GM19438 (cell line): ENCODE data around the gene MR1.
A peak's percentile ranks its signal among the peaks of the same experiment; 100 is the strongest.

ENCODE experiments used
- ATAC-seq: cut with Tn5 transposase; IDR thresholded peaks from one replicate; pipeline ENCODE4 v1.9.1; 2021; ENCODE audit warnings: low read depth; ENCODE audit not compliant: unreplicated experiment

Gene MR1

DNA sequence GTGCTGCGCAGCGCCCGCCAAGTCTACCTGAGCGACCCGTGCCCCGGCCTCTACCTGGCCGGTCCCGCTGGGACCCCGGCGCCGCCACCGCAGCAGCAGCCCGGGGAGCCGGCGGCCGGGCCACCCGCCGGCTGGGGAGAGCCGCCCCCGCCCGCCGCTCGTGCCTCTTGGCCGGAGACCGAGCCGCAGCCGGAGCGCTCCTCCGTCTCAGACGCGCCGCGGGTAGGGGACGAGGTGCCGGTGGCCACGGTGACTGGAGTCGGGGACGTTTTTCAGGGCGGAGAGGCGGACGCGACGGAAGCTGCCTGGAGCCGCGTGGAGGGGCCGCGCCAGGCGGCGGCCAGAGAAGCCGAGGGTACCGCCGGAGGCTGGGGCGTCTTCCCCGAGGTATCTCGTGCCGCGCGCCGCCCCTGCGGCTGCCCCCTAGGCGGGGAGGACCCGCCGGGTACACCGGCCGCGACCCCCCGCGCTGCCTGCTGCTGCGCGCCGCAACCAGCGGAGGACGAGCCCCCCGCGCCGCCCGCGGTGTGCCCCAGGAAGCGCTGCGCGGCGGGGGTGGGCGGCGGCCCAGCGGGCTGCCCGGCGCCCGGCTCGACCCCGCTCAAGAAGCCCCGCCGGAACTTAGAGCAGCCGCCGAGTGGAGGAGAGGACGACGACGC, 55.4 kb downstream of the MR1 start:
- peak; percentile 2 for ATAC-seq

DNA sequence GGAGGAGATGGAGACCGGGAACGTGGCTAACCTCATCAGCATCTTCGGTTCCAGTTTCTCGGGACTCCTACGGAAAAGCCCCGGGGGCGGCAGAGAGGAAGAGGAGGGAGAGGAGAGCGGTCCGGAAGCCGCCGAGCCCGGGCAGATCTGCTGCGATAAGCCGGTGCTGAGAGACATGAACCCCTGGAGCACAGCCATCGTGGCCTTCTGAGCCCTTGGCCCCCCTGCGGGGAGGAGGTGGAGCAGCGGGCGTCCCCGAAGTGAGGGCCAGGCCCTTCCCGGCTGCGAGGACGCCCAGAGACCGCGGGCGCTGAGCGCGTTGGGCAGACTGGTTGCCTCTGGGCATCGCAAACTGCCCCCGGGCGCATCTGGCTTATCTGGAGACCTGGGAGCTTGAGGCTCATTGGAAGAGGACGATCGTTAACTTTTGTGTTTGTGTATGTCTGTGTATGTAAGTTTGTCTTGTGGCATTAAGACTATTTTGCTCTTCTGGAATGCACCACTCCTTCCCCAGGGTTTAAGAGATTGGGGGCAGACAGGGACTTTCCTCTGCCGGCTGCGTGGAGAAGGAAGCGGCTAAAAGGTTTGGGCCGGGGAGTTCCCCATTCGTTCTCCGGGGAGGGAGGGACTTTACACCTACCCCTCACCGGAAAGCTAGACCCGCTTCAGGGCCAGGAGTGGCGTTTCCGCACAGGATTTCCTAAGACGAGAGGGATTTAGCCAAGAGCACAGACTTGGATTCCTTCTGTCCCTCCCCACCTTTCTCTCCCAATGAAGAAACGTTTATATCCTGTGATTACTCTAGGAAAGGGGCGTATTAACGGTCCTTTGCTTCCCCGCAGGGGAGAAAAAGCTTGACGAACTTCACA, 56.1 kb downstream of the MR1 start:
- peak; percentile 36 for ATAC-seq

DNA sequence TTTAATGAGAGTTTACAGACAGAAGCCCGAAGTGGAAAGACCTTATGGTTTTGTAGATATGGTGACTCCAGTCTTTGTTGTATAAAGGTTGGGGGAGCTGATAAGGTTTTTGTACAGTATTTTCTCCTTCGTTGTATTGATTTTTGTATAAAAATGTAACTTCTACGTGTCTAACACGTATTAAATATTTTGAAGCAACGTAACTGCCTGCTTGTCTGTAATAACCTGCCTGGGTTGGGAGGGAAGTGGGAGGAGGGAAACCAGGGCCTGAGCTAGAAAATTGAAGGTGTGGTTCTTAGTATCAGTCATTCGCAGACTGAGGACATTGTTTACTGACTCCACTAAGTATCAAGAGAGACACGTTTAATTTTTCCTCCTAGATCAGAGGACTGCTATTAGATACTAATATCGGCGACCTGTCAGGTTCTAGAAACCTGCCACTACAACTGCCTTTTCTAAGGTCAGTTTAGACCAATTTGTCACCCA, 56.9 kb downstream of the MR1 start:
- ATAC-seq, result no peak

DNA sequence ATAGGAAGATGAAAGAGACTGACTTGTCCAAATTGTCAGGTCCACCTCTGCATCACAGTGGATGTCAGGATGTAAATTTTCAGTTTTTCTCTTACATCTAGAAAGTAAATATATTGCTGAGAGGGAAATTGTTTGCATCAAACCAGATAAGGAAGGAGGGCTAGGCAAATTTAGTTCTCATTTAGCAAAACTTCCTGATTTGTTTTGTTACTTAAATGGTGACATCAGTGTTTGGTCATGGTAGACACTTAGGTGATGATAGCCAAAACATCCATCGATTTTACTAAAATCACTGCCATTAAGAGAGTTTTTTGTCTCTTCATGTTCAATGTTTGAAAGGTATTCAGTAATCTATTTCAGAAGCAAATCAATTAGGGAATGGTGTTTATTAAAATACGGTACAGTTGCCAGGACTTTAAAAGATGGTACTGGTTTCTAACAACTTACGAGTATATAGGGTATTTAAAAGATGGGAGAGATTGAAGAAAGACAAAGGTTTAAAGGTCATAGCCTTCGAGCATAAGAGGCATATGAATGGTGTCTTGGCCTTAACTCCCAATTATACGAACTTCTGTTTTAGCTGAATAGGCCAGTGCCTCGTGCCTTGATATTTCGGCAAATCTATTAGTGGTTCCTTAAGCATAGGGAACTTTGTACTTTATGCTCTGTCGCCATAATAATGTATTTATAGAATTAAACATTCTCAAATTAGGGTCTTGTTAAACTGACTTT, 57.7 kb downstream of the MR1 start:
- ATAC-seq, result no peak

DNA sequence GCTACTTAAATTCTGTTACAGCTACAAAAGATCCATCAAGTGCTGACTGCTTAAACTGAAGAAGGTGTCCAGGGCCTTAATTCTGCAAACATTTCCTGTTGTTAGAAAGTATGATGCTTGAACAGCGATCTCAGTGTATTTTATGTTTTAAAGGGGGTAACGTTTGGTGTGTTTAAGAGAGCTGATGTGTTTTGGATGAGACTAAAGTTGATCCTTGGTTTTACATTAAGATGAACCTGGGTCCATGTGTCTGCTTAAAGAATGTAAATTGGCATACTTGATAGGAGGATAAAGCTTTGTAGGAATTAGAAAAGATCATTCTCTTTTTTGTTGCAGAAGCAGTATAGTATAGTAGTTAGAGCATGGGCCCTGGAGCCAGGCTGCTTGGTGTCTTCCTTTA, 58.3 kb downstream of the MR1 start:
- no peak for ATAC-seq

DNA sequence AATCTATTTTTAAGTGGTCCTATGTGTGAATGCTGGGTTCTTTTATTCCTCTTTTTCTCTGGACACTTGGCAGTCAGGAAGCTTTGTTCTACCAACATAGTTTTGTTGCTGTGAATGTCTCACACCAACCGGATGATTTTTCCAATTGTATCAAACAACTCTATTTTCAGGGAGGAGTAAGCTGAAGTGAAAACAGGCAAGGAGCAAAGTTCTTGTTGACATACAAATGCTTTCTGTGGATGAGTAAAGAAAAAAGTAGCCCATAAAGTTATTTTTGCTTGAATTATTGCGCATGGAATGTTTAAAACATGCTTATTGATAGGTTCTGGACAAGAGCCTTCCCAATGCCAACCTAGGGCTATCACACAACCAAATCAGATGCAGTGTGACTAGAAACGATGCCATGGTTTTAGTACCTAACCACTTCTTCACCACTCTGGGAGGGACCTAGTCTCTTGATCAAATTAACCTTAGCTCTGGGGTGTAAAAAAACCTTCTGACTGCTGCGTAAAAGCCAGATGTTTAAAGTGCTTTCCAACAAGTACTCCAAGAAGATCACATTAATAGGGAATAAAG, 59.2 kb downstream of the MR1 start:
- ATAC-seq, result no peak

DNA sequence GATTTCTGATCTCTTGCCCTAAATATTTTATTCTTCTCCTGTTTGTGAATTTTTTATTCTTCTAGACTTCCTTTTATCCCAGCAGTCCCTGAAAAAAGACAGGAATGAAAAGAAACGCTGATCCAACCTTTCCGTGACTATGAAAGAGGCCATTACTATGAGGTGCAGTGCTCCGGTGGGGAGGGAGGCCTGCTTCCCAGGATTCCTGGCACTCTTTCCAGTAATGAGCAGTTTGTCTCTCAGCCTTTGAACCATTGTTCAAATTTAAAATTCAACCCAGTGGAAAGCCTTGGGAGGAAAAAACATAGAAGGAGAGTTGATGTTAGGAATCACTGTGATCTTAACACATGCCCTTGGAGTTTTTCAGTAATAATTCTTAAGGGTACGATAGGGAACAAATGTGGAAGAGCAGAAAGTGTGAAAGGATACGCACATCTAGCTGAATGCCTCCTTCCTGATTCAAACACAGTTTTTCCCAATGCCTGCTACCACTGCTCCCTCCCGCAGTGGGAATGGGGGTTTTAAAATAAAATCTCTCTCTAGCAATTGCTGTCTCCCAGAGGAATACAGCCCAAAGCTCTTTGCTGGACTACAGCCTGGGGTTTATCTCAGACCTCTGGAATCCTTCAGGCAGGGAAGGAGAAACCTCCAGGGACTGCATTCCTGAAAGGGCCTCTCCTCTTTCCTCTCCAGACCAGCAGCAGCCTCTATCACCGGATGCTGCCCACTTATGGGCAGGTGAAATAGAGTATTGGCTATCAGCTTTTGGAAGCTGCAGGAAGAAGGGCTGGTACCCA, 60.8 kb downstream of the MR1 start:
- no peak for ATAC-seq

DNA sequence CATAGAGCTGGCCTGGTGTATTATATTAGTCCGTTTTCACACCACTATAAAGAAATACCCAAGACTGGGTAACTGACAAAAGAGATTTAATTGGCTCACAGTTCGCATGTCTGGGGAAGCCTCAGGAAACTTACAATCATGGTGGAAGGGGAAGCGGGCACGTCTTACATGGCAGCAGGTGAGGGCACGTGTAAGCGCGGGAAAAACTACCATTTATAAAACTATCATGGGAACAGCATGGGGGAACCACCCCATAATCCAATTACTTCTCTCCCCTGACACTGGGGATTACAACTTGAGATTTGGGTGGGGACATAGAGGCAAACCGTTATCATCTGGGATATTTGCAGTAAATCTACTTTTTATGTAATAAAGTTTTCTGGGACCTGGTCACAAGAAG, 61.5 kb downstream of the MR1 start:
- ATAC-seq, result no peak

DNA sequence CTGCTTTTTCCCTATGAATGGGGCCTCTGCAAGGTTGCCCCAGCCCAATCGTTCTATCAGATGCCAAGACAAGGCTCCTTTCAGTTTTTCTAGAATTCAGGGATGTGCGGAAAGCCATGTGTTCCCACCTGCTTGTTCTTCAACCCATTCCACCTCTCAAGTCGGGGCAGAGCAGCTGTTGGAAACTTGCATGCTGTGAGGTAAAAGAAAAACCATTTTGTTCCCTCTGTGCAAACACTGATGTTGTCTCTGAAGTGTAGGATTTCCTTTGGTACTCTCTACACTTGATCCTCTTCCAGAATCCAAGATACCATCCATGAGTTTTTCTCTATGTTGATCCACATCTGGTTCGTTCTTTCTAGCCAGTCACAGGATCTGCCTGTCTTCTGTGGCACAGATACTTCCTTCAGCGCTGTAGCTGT, 62.0 kb downstream of the MR1 start:
- ATAC-seq, result no peak

DNA sequence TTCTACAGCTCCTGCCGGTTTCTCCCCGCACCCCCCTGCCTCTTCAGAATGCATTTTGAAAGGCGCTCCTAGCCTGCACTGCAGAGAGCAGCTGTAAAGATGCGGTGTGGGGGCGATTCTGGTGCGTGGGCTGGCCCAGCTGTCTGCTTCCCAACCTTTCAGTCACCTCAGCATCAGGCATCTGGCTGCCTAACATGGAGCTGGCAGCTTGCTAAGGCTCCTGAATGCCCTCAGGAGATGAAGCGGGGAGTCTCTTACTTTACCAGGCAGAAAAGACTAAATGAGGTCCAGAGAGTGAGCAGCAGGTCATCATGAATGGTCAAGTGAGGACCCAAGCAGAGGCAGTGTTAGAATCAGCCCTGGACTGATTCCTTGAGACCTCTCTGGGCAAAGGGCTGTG, 63.5 kb downstream of the MR1 start:
- ATAC-seq, result no peak

DNA sequence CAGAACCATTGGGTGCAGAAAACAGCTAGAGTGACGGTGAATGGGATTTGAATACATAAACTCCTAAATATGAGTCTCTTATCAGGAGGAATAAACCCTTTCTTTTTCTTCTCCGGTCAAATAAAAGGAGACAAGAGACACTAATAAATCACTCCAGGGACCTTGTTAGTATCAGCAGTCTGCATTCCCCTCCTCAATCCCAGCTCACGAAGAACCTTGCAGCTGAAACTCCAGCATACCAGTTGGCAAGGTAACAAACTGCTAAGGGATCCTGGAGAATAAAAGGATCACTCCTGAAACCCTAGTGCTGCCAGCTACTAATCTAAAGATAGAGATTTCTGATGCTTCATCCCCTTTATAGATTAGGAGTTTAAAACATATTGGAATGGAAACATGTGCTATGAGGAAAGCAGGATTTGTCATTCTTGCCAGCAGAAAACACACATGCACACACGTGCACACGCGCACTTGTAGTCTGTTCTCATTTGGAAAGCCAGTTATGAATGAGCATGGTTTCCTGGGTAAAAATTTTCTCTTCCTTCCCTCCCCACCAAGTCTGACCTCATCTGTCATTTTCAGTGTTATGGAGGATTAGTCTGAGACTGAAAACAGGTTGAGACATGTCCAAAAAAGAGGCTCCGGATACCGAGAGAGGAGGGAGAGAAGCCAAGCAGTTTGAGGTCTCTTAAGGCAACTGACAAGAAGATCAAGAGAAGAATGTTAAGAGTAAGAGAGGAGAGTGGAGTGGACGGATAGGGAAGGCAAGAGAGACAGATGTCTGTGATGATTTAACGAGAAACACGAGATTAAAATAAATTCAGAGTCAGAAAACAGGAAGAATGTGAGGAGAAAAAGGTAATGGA, 65.6 kb downstream of the MR1 start:
- peak; percentile 69 for ATAC-seq

DNA sequence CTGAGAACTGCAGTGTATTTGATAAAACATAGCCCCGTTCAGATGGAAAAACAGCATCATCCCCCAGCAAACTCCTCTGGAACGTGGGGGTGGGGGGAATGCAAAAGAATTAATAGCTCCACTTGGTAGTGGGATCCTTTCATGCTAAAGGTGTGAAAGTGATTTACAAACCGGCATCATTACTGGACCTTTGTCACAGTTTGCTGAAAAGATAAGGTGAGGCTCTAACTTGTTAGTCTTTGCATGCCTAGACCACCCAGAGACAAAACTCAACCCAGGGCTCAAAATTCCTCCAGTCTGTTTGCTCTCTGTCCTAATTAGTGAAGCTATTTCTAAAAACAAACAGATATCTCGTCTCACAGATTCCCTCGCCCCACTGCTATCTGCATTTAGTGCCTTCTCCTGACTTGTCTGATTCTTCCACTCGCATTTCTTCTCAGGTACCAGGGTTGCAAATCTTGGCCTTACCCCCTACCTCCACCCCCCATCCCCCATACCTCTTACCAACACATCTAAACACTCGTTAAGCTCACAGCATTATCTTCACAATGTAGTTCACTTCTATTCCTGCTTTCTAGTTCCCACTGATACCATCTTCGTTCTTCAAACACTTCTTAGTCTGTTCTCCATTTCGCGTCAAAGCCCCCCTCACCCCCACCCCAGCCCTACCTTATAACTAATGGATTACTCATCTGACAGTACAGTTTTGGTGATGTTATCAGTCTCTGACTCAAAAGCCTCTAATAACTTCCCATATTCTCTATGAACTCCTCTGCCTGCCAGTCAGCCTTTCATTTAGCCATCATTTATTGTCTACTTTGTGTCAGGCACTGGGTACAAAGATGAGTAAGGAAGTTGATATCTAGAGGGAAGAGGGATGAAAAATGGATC, 66.5 kb downstream of the MR1 start:
- no peak for ATAC-seq

DNA sequence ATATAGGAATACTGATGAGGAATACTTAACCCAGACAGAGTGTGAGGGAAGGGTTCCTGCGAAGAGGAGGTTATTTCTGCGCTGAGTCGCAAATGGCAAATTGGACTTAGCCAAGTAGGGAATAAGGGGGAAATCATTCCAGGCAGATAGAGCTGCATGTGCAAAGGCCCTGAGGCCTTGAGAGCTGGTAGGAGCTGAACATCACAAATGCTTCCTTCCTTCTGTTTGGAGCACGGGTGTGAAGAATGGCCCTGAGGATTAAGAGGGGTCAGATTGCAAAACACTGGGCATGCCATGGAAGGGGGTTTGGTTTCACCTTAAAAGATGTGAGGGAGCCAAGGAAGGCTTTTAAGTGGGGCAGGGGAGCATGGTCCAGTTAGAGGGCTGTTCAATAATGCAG, 67.2 kb downstream of the MR1 start:
- no peak for ATAC-seq

DNA sequence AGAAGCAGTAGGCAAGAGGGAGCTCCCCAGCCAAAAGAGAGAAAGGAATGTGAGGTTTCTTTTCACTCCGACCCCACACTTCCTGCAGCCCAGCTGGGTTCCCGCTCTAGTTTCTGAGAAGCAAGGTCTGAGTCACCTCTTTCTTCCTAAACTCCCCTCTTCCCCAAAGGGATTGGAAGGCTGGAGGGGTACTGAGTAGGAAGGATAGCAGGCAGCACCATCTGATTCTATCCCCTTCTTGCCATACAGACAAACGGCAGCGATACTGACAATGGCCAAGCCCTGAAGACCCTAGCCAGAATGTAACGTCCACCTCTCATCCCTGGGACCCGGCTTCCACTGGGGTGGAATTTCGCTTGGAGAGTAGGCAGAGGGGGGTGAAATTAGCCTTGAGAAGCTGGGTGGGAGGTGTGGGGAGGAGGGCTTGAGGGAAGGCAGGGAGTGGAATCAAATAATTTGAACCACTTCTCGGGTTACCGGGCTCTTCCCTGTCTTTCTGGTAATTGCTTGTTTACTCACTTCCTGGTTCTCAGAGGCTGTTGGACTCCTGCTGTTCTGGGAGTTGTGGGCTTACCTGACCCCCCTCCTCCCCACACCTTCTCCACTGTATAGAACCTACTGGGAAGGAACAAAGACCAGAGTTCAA, 67.9 kb downstream of the MR1 start:
- ATAC-seq, result no peak

DNA sequence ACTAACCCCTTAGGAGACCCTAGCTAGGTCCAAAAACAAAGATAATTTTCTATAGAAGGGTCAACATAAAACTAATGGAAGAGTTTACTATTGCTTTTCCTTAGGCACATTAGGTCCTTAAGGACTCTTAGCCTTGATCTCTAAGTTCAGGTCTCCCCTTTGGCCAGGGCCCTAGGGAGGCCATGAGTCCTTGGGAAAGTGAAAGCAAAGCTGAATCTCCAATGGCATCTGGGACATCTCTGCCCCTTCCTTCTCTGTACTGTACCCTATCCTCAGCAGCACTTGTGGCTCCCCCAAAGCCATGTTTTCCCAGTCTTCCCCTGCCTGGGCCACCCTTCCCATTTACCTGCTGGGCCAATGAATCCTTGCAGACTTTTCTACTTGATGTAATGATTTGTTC, 69.1 kb downstream of the MR1 start:
- no peak for ATAC-seq

DNA sequence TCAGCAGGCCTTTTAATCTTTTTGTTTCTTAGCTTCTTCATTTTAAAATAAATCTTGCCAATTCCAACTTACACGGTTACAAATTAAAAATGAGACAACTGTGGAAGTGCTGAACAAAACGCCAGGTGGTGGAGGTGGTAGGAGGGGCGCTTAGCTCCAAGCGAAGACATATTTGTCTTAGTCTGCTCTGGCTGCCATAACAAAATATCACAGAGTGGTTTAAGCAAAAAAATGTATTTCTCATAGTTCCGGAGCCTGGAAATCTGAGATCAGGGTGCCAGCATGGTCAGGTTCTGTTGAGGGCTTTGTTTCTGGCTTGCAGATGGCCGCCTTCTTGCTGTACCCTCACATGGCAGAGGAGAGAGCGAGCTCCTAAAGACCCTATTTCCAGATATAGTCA, 69.6 kb downstream of the MR1 start:
- ATAC-seq, result no peak

DNA sequence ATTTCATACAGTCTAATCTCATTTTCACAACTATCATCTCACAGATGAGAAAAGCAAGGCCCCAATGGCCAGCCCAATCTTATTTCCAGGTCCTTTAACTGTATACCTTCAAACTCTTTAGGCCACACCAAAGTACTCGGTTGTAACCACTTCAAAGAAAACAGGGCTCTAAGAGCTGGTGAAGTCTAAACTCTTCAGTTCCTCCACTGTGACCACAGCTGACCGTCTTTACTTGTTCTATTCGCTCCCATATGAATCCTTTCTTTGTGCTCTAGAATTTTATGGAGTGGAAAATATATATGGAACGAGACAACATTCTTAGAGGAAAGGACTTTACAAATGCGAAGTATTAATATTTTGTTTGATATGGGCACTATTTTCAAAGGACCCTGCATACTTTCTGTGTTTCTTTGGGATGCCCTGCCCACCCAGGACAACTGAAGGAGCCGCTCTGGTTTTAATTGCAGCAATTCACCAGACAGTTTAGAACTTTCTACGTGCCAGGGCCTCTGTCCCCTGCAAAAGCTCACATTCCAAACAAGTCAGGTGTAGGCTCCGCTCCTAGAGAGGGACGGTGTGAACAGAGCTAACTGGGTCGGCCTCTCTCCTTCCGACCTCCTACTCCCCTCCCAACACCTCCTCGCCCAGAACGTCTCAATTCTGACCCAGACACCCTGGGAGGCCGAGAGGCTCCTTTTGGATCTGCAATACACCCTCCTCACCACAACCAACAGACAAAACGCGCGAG, 70.4 kb downstream of the MR1 start:
- no peak for ATAC-seq
